Measurements from ENCODE around the gene CADM2.

CADM2 gene

DNA sequence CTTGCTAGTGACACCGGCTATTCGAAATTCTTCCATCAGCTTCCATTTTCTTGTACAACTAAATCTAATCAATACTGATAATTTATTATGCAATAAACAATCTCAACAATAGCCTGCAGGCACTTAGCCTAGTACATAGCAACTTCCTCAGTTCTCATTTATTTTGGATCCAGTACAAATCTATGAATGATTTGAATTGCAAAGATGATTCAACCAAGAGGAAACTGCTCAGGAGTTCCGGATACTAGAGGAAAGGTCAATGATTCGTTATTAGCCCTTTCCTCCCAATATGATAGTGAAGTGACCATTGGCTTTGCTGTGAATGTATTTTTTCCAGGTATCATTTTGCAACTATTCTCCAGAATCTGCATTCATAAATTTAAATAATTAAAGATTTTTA lies 827.0 kb downstream of the CADM2 start:
- Histone ChIP-seq H3K36me3 (ENCODE audit: control insufficient read depth, insufficient read depth, low read length) (no peaks in the 10 kb centered on the region), H3K4me1 (ENCODE audit: control insufficient read depth, insufficient read depth, low read length) (0 out of 2 replicates have a peak, but pooled peaks cover 2% of the 10 kb centered on the region), H3K27me3 (ENCODE audit: control insufficient read depth, insufficient read depth, low read length) (no peaks in the 10 kb centered on the region), H3K4me3 (ENCODE audit: low read depth, low read length) (no peak overlapping the region), H3K9me3 (ENCODE audit: control insufficient read depth, insufficient read depth, low read length) (no peaks in the 10 kb centered on the region), H3K9ac (ENCODE audit: low read depth, low read length) (no peak overlapping the region), H3K27ac (ENCODE audit: low read depth, low read length) (no peak overlapping the region)

DNA sequence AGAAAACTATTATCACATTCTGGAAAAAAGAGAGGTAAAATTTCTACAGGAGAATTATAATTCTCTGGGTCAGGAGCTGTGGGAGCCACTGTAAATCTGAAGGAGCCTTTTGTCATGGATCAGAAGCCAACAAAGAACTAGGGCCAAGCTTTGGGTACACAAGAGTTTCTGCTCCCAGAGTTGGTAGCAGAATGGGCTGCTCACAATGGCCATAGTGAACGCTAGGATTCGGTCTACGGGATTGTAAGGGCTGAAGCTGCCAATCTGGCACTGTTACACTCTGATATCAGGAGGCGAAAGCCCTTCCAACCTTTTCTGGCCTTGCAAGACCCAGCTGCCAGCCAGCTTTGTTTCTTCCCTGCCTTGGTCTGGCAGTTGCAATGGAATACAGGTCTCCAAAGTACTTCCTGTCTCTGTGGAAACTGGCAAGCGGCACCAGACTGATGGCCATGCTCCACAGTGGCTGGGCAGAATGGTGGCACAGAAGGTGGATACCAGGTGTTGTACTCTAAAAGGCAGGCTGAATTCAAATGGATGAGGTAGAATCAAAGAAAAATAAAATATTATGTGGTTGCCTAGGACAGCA lies 831.7 kb downstream of the CADM2 start:
- H3K9me3 ChIP-seq (ENCODE audit: control insufficient read depth, insufficient read depth, low read length), result no peaks in the 10 kb centered on the region
- H3K36me3 ChIP-seq (ENCODE audit: control insufficient read depth, insufficient read depth, low read length), result no peaks in the 10 kb centered on the region
- no peak overlapping the region for H3K4me3 ChIP-seq (ENCODE audit: low read depth, low read length)
- no peak overlapping the region for H3K9ac ChIP-seq (ENCODE audit: low read depth, low read length)
- H3K27ac ChIP-seq (ENCODE audit: low read depth, low read length), result no peak overlapping the region
- peaks cover 8% of the 10 kb centered on the region for H3K4me1 ChIP-seq (ENCODE audit: control insufficient read depth, insufficient read depth, low read length)
- no peaks in the 10 kb centered on the region for H3K27me3 ChIP-seq (ENCODE audit: control insufficient read depth, insufficient read depth, low read length)

DNA sequence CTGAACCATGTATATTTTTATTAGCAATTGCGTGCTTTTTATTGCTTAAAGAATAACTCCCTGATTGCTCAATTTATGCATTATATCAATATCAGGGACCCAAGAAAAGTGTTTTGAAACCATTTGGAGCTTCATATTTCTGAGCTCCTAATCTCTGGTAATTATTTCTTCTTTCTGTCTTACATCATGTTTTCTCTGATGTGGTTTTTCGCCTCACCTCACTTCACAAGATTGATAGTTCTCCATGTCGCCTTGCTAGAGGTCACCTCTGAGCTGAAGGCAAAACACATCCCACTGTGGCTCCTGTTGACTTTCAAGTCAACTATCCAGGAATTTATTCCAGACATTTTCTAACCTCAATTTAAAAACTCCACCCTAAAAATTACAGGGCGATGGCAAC lies 837.4 kb downstream of the CADM2 start:
- H3K27ac ChIP-seq (ENCODE audit: low read depth, low read length), result no peak overlapping the region

DNA sequence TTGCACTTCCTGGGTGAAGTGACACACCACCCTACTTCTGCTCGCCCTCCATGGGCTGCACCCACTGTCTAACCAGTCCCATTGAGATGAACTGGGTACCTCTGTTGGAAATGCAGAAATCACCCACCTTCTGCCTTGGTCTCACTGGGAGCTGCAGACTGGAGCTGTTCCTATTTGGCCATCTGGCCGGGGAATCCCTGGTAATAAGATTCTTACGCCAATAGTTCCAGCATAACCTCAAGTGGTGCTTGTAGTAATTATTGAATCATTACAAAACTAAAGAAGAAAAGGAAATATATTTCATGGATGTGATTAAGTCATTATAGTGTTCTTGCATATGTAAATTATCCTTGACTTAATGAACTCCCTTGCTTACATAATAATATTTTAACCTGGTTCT lies 841.9 kb downstream of the CADM2 start:
- no peak overlapping the region for H3K4me3 ChIP-seq (ENCODE audit: low read depth, low read length)
- no peaks in the 10 kb centered on the region for H3K36me3 ChIP-seq (ENCODE audit: control insufficient read depth, insufficient read depth, low read length)
- H3K4me1 ChIP-seq (ENCODE audit: control insufficient read depth, insufficient read depth, low read length), result peaks cover 8% of the 10 kb centered on the region
- H3K27me3 ChIP-seq (ENCODE audit: control insufficient read depth, insufficient read depth, low read length), result no peaks in the 10 kb centered on the region
- no peak overlapping the region for H3K9ac ChIP-seq (ENCODE audit: low read depth, low read length)
- no peak overlapping the region for H3K27ac ChIP-seq (ENCODE audit: low read depth, low read length)
- H3K9me3 ChIP-seq (ENCODE audit: control insufficient read depth, insufficient read depth, low read length), result no peaks in the 10 kb centered on the region

More for the DNA sequence above, 837.4 kb downstream of the CADM2 start:
- no peaks in the 10 kb centered on the region for H3K9me3 ChIP-seq (ENCODE audit: control insufficient read depth, insufficient read depth, low read length)
- no peaks in the 10 kb centered on the region for H3K36me3 ChIP-seq (ENCODE audit: control insufficient read depth, insufficient read depth, low read length)
- H3K27me3 ChIP-seq (ENCODE audit: control insufficient read depth, insufficient read depth, low read length), result no peaks in the 10 kb centered on the region
- H3K9ac ChIP-seq (ENCODE audit: low read depth, low read length), result no peak overlapping the region
- H3K4me3 ChIP-seq (ENCODE audit: low read depth, low read length), result no peak overlapping the region
- peaks cover 15% of the 10 kb centered on the region for H3K4me1 ChIP-seq (ENCODE audit: control insufficient read depth, insufficient read depth, low read length)

GRCh38 chr3:85801955-85802354 lies 843.2 kb downstream of the CADM2 start:
- Histone ChIP-seq H3K4me1 (ENCODE audit: control insufficient read depth, insufficient read depth, low read length) (no peaks in the 10 kb centered on the region), H3K36me3 (ENCODE audit: control insufficient read depth, insufficient read depth, low read length) (no peaks in the 10 kb centered on the region), H3K27me3 (ENCODE audit: control insufficient read depth, insufficient read depth, low read length) (no peaks in the 10 kb centered on the region), H3K9me3 (ENCODE audit: control insufficient read depth, insufficient read depth, low read length) (no peaks in the 10 kb centered on the region), H3K4me3 (ENCODE audit: low read depth, low read length) (no peak overlapping the region), H3K9ac (ENCODE audit: low read depth, low read length) (no peak overlapping the region), H3K27ac (ENCODE audit: low read depth, low read length) (no peak overlapping the region)

- H3K9me3 ChIP-seq (ENCODE audit: control insufficient read depth, insufficient read depth, low read length), result no peaks in the 10 kb centered on the region
- no peaks in the 10 kb centered on the region for H3K36me3 ChIP-seq (ENCODE audit: control insufficient read depth, insufficient read depth, low read length)
- no peak overlapping the region for H3K9ac ChIP-seq (ENCODE audit: low read depth, low read length)
- H3K4me3 ChIP-seq (ENCODE audit: low read depth, low read length), result no peak overlapping the region
- H3K27me3 ChIP-seq (ENCODE audit: control insufficient read depth, insufficient read depth, low read length), result no peaks in the 10 kb centered on the region
- H3K27ac ChIP-seq (ENCODE audit: low read depth, low read length), result no peak overlapping the region
- no peaks in the 10 kb centered on the region for H3K4me1 ChIP-seq (ENCODE audit: control insufficient read depth, insufficient read depth, low read length)
Measured at GRCh38 chr3:85808755-85809154, 850.0 kb downstream of the CADM2 start.

DNA sequence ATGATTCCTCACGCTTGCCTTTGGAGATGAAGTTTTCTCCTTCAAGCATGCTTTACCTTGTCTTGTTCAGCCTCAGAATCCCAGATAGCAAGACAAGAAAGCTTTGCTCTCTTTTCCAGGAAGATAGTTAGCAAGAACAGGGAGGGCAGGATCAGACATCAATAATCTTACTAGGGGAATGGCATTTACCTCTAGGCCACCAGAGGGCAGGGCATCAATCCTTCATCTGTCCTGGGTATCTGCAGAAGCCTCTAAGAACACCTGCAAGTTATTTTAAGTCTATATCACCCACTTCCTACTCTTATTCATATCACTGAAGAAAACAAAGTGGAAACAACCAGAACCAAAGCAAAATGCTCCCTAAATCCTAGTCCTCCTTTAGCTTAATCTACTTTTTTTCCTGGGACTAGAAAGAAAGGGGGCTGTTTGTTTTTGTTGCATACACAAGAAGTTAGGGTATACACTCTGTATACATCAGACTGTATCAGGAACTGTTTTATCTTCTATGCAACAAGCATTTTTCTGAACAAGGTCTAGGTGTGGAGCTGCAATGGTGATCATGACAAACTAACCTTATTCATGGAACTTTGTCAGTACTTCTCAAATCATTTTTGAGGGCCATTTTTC lies 862.5 kb downstream of the CADM2 start:
- H3K9ac ChIP-seq (ENCODE audit: low read depth, low read length), result no peak overlapping the region
- no peak overlapping the region for H3K27ac ChIP-seq (ENCODE audit: low read depth, low read length)
- no peaks in the 10 kb centered on the region for H3K36me3 ChIP-seq (ENCODE audit: control insufficient read depth, insufficient read depth, low read length)
- H3K4me3 ChIP-seq (ENCODE audit: low read depth, low read length), result no peak overlapping the region
- H3K9me3 ChIP-seq (ENCODE audit: control insufficient read depth, insufficient read depth, low read length), result no peaks in the 10 kb centered on the region
- H3K27me3 ChIP-seq (ENCODE audit: control insufficient read depth, insufficient read depth, low read length), result no peaks in the 10 kb centered on the region
- no peaks in the 10 kb centered on the region; the same call in 1 of the 2 replicates for H3K4me1 ChIP-seq (ENCODE audit: control insufficient read depth, insufficient read depth, low read length)

DNA sequence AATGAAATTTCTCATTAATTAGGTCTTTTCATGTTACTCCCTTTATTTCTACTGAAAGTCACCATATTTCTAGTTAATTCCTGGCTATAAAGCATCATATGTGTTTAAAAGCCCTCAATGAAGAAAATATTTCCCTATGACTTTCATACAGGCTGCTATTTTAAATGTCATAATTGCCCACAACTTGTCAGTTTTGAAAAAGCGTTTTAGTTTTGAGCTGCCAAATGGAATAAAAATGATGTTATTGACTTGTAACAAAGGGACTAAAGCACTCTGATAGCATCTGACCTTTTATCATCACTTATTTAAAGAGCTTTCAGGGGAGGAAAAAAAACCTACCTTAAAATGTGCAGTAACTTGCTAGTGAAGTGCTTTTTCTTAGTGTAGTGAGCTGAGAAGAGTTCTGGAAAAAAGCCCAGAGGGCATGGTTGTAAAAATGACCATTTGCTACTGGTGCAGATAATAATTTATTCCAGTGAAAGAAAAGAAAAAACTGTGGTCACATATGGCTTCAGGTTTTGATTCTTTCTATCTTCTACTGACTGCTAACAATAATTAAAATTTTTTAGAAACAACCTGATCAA lies 877.2 kb downstream of the CADM2 start:
- Histone ChIP-seq H3K27me3 (ENCODE audit: control insufficient read depth, insufficient read depth, low read length) (no peaks in the 10 kb centered on the region), H3K27ac (ENCODE audit: low read depth, low read length) (no peak overlapping the region), H3K4me3 (ENCODE audit: low read depth, low read length) (no peak overlapping the region), H3K9ac (ENCODE audit: low read depth, low read length) (no peak overlapping the region), H3K36me3 (ENCODE audit: control insufficient read depth, insufficient read depth, low read length) (no peaks in the 10 kb centered on the region), H3K9me3 (ENCODE audit: control insufficient read depth, insufficient read depth, low read length) (no peaks in the 10 kb centered on the region), H3K4me1 (ENCODE audit: control insufficient read depth, insufficient read depth, low read length) (peaks cover 8% of the 10 kb centered on the region)

GRCh38 chr3:85837402-85837801 lies 878.6 kb downstream of the CADM2 start:
- Histone ChIP-seq H3K36me3 (ENCODE audit: control insufficient read depth, insufficient read depth, low read length) (no peaks in the 10 kb centered on the region), H3K27me3 (ENCODE audit: control insufficient read depth, insufficient read depth, low read length) (no peaks in the 10 kb centered on the region), H3K27ac (ENCODE audit: low read depth, low read length) (no peak overlapping the region), H3K9me3 (ENCODE audit: control insufficient read depth, insufficient read depth, low read length) (no peaks in the 10 kb centered on the region), H3K4me1 (ENCODE audit: control insufficient read depth, insufficient read depth, low read length) (peaks cover 8% of the 10 kb centered on the region), H3K4me3 (ENCODE audit: low read depth, low read length) (no peak overlapping the region), H3K9ac (ENCODE audit: low read depth, low read length) (no peak overlapping the region)

DNA sequence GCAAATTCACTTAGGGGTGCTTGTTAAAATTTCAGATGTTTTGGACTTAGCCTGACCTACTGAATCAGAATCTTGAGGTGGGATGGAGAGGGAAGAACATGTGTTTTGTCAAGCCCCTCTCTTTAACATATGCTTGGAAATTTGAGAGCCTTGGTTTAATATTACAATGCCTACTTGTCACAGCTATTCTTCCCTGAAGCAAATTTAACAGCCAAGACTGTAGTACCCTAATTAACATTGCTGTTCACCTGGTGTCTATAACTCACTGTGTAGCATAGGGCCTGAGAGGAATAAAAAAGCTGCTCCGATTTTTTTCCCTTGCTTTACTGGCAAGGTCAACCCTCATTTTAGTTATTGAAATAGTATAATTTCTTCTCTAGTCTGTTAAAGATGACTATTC lies 880.1 kb downstream of the CADM2 start:
- H3K9ac ChIP-seq (ENCODE audit: low read depth, low read length), result no peak overlapping the region
- H3K36me3 ChIP-seq (ENCODE audit: control insufficient read depth, insufficient read depth, low read length), result no peaks in the 10 kb centered on the region

DNA sequence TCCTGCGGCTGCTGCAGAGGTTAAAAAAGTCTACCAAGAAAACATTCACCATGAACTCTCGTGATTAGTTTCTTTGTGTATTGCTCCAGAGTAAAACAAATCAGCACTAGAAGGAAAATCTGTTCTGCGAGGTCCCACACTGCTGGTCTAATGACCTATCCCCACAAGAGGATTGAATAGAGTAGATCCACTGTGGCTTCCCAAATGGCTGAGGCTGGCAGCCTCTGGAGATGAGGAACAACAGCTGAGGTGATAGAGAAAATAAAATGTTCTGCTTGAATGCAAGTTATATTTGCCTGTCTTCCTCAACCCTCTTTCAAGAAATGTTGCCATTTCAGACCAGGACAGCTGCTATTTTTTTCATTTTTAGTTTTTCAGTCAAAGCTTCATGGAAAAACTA lies 883.3 kb downstream of the CADM2 start:
- H3K27ac ChIP-seq (ENCODE audit: low read depth, low read length), result no peak overlapping the region
- H3K27me3 ChIP-seq (ENCODE audit: control insufficient read depth, insufficient read depth, low read length), result no peaks in the 10 kb centered on the region
- no peaks in the 10 kb centered on the region for H3K9me3 ChIP-seq (ENCODE audit: control insufficient read depth, insufficient read depth, low read length)
- H3K36me3 ChIP-seq (ENCODE audit: control insufficient read depth, insufficient read depth, low read length), result no peaks in the 10 kb centered on the region
- no peak overlapping the region for H3K9ac ChIP-seq (ENCODE audit: low read depth, low read length)
- H3K4me3 ChIP-seq (ENCODE audit: low read depth, low read length), result no peak overlapping the region
- H3K4me1 ChIP-seq (ENCODE audit: control insufficient read depth, insufficient read depth, low read length), result peaks cover 8% of the 10 kb centered on the region

More for the DNA sequence above, 880.1 kb downstream of the CADM2 start:
- H3K9me3 ChIP-seq (ENCODE audit: control insufficient read depth, insufficient read depth, low read length), result no peaks in the 10 kb centered on the region
- H3K4me1 ChIP-seq (ENCODE audit: control insufficient read depth, insufficient read depth, low read length), result peaks cover 8% of the 10 kb centered on the region
- no peak overlapping the region for H3K27ac ChIP-seq (ENCODE audit: low read depth, low read length)
- no peaks in the 10 kb centered on the region for H3K27me3 ChIP-seq (ENCODE audit: control insufficient read depth, insufficient read depth, low read length)
- H3K4me3 ChIP-seq (ENCODE audit: low read depth, low read length), result no peak overlapping the region

All from HUES48 (cell line).